Central memory CD8-positive, alpha-beta T cell (primary cell): ENCODE results near the gene CIZ1.
A peak's percentile ranks its signal among the peaks of the same experiment; 100 is the strongest.

Source experiments
- ATAC-seq: fragments of 150-1000 bp; cut with Tn5 transposase; replicated peaks from 2 replicates; pipeline ENCODE4 v1.10.0; 2022; ENCODE audit warnings: mild to moderate bottlenecking, moderate FRiP score, moderate number of reproducible peaks; ENCODE audit not compliant: poor library complexity, severe bottlenecking; ENCODE audit errors: extremely low read depth
- DNase-seq, 2 donors: peaks; one replicate each; pipeline ENCODE4 v3.0.0; 2021; ENCODE audit warnings: low spot score in 2 of 2
- H3K27ac Mint-ChIP-seq: one replicate; pipeline ENCODE4 v1.8.0; 2022; ENCODE audit warnings: low read depth, mild to moderate bottlenecking, moderate library complexity, mixed read lengths
- H3K27me3 Mint-ChIP-seq: one replicate; pipeline ENCODE4 v1.8.0; 2022; ENCODE audit warnings: mixed read lengths
- H3K36me3 Mint-ChIP-seq: one replicate; pipeline ENCODE4 v1.8.0; 2022; ENCODE audit warnings: mild to moderate bottlenecking, moderate library complexity, mixed read lengths; ENCODE audit not compliant: insufficient read depth
- H3K4me1 Mint-ChIP-seq: one replicate; pipeline ENCODE4 v1.8.0; 2022; ENCODE audit warnings: mixed read lengths
- H3K4me3 Mint-ChIP-seq: one replicate; pipeline ENCODE4 v1.8.0; 2022; ENCODE audit warnings: mild to moderate bottlenecking, moderate library complexity, mixed read lengths
- H3K9me3 Mint-ChIP-seq: one replicate; pipeline ENCODE4 v1.8.0; 2022; ENCODE audit warnings: mixed read lengths

CIZ1 gene

DNA sequence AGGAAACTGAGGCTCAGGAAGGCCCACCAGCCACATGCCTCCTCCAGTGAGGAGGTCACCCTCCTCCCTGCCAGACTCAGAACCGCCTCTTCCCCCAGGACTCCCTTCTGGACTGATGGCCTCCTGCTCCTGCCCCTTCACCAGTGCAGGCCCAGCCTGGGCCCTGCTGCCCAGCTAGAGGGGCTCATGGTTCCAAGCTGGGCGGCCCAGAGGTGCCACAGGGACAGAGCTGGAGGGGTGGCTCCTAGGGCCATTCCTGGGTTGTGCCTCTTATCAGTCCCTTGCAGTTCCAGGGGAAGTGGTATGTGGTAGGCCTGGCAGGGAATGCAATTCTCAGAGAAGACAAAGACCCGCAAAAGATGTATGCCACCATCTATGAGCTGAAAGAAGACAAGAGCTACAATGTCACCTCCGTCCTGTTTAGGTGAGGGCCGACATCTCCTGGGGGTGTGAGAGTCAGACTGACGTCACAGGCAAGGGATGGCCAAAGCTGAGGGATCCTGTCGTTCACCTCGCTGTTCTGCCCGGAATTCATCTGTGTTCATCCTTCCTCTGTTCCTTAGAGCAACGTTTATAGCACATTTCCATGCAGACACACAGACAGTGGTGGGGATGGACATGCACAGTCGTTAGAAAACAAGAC, 41.3 kb downstream of the CIZ1 start:
- no peaks in the 10 kb centered on the region for H3K27me3 Mint-ChIP-seq
- DNase-seq: no peak

DNA sequence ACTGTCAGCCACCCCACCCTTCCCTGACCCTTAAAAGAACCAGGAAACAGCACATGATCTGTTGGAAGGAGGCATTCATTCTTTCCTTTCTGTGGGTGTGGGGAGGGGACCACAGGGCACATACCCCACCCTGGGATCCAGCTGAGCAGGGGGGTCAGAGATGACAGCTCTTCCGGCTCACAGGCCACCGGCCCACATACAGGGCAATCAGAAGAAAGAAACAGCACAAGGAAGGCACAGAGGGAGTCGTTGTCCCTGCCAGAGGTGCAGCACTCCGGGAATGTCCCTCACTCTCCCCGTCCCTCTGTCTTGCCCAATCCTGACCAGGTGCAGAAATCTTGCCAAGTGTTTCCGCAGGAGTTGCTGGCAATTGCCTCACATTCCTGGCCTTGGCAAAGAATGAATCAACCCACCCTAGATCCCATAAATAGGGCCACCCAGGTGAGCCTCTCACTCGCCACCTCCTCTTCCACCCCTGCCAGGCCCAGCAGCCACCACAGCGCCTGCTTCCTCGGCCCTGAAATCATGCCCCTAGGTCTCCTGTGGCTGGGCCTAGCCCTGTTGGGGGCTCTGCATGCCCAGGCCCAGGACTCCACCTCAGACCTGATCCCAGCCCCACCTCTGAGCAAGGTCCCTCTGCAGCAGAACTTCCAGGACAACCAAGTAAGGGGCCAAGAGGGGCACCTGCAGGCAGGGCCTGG, 42.2 kb downstream of the CIZ1 start, which contains the start of gene LCN2:
TSS of gene LCN2 (plus strand) at position 453 of the 701 bp plus-strand sequence. CDS start at position 526, 73 bp downstream.
- no peaks in the 10 kb centered on the region for H3K9me3 Mint-ChIP-seq
- H3K27me3 Mint-ChIP-seq: no peaks in the 10 kb centered on the region
- DNase-seq (no peak), ATAC-seq (no peak)
- H3K4me3 Mint-ChIP-seq: no peak within 1 kb of the TSS
- no peaks in the 10 kb centered on the region for H3K4me1 Mint-ChIP-seq
- H3K36me3 Mint-ChIP-seq: peaks cover 1% of the 10 kb centered on the region
- no peak within 1 kb of the TSS for H3K27ac Mint-ChIP-seq

More for the DNA sequence above, 41.3 kb downstream of the CIZ1 start:
- Mint-ChIP-seq H3K27ac (no peak overlapping the region), H3K9me3 (no peaks in the 10 kb centered on the region), H3K4me3 (no peak overlapping the region), H3K4me1 (no peaks in the 10 kb centered on the region), H3K36me3 (peaks cover 1% of the 10 kb centered on the region)
- ATAC-seq: no peak

DNA sequence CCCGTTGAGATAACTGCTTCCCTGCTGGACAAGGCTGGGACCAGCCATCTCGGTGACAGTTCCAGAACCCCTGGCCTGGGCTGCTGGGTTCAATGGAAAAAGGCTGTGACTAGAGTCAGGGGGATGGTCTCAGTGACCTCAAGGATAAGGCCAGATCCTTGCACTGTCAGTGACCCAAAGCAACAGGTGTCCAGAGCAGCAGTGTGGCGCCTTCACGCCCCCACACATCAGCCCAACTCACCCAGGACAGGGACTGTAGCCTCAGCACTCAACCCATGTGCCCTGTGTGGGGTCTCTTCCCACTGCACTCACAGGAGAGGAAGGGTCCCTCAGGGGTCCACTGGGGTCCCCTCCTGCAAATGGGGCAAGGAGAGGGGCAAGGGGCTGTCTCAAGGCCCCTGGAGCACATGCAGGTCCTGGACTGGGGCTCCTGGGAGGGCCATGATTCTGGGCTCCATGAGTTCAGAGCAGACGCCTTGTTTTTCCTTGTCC, 42.8 kb downstream of the CIZ1 start:
- Mint-ChIP-seq H3K4me3 (no peak overlapping the region), H3K27ac (no peak overlapping the region), H3K36me3 (peaks cover 1% of the 10 kb centered on the region), H3K4me1 (no peaks in the 10 kb centered on the region), H3K27me3 (no peaks in the 10 kb centered on the region), H3K9me3 (no peaks in the 10 kb centered on the region)
- no peak for ATAC-seq
- DNase-seq: no peak

DNA sequence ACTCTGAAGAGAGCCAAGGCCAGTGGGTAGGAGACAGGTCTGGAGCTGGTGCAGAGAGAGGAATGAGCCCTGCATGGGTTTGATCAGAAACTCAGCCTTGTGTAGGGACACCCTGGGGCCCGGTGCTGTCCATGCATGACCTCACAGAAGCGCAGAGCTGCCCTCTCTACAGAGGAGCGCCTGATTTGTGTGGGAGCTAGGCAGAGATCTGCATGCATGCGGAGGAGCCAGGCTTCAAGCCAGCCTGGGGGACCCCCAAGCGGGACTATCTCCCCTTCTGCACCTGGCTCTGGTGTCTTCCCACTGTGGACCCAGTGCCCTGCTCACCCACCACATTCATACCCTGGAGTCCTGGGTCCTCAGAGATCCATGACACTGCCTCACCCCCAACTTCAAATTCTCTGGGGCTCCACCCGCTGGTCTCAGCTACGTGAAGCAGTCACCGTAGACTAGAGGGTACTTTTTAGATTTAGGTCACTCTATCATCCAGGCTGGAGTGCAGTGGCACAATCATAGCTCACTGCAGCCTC, 44.7 kb downstream of the CIZ1 start:
- peak overlapping the region; percentile 51 for H3K27ac Mint-ChIP-seq
- no peak for ATAC-seq
- no peaks in the 10 kb centered on the region for H3K27me3 Mint-ChIP-seq
- H3K36me3 Mint-ChIP-seq: no peaks in the 10 kb centered on the region
- no peaks in the 10 kb centered on the region for H3K9me3 Mint-ChIP-seq
- peaks cover 5% of the 10 kb centered on the region for H3K4me1 Mint-ChIP-seq
- no peak overlapping the region for H3K4me3 Mint-ChIP-seq
- DNase-seq: no peak

DNA sequence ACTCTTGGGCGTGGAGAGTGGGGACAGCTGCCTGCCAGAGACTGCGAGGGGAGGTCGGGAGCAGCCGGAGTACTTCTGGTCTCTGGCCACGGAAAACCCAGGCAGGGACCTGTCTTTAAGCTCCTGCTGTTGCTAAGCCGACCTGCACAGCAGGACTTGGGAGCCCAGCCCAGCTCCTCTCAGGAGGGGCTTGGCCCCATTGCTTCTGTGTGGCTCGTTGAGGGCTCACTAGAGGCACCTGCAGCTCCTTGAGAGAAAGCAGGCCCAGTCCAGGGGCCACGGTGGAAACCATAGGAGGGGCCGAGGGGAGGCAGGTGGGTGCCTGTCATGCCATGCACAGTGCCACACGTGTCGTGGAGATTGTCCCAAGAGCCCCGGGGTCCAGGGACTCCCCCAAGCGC, 45.4 kb downstream of the CIZ1 start:
- H3K4me1 Mint-ChIP-seq: peaks cover 5% of the 10 kb centered on the region
- ATAC-seq (no peak), DNase-seq (no peak)
- H3K4me3 Mint-ChIP-seq: no peak overlapping the region
- H3K27me3 Mint-ChIP-seq: no peaks in the 10 kb centered on the region
- H3K27ac Mint-ChIP-seq: no peak overlapping the region
- no peaks in the 10 kb centered on the region for H3K9me3 Mint-ChIP-seq
- H3K36me3 Mint-ChIP-seq: no peaks in the 10 kb centered on the region

DNA sequence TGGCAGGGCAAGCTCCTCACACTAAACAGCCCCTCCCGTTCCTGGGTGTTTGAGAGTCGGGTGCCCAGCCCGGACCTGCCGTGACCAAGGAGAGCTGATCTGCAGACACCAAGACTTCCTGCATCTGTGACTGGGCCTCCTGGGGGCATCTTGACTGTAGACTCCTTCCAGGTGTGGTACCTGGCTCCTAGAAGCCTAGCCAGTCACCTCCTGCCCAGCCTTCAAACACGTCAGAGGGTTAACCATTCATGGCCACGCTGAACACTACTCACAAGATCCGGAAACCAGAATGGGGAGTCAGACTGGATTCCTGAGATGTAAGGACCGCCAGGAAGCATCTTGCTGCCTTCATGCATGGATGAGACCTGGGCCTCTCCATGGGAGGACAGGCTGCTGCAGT, 45.8 kb downstream of the CIZ1 start:
- no peaks in the 10 kb centered on the region for H3K36me3 Mint-ChIP-seq
- H3K4me3 Mint-ChIP-seq: no peak overlapping the region
- H3K4me1 Mint-ChIP-seq: peaks cover 5% of the 10 kb centered on the region
- ATAC-seq (no peak), DNase-seq (no peak)
- no peaks in the 10 kb centered on the region for H3K9me3 Mint-ChIP-seq
- H3K27ac Mint-ChIP-seq: no peak overlapping the region
- no peaks in the 10 kb centered on the region for H3K27me3 Mint-ChIP-seq

DNA sequence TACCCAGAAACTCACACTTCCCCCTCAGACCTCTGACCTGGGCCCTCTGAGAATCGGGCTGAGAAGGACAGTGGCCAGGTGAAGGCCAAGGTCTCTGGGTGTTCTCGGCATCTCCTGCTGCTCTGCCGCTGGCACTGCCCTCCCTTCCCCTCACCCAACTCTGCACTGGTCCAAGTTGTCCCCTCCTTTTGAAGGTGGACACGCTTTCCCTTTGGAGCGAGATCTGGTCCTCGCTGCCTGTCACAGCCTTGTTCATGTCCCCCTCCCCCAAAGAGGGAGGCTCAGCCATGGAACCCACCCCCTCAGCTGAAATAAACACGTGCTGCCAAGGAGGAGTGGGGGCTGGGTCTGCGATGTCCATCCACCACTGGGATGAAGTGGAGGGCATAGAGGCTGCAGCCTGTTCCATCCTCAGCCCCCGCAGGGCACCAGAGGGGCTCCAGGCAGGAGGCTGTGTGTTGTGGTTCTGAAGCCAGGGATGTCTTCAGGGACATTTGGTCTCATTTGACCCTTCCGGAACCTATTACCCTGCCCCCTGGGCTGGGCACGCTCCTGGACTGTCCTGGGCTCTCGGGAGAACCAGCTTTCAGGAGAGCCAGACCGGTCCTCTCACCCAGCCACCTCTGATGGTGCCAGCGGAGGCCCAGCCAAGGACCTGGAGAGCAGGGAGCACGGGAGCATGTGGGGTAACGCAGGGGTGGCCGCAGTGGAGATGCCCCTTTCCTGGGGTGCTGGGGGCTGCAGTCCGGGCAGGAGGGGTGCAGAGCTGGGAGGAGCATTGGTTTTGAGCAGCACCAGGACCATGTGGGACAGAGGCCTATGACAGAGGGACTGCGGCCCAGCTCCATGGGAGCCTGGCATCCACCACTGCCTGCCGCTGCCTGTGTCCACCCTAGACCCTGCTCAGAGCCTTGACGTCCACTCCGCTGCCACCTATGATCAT, 46.9 kb downstream of the CIZ1 start:
- Mint-ChIP-seq H3K4me1 (peaks cover 5% of the 10 kb centered on the region), H3K27ac (no peak overlapping the region), H3K27me3 (no peaks in the 10 kb centered on the region), H3K4me3 (no peak overlapping the region), H3K9me3 (no peaks in the 10 kb centered on the region), H3K36me3 (no peaks in the 10 kb centered on the region)
- ATAC-seq: no peak
- no peak for DNase-seq

DNA sequence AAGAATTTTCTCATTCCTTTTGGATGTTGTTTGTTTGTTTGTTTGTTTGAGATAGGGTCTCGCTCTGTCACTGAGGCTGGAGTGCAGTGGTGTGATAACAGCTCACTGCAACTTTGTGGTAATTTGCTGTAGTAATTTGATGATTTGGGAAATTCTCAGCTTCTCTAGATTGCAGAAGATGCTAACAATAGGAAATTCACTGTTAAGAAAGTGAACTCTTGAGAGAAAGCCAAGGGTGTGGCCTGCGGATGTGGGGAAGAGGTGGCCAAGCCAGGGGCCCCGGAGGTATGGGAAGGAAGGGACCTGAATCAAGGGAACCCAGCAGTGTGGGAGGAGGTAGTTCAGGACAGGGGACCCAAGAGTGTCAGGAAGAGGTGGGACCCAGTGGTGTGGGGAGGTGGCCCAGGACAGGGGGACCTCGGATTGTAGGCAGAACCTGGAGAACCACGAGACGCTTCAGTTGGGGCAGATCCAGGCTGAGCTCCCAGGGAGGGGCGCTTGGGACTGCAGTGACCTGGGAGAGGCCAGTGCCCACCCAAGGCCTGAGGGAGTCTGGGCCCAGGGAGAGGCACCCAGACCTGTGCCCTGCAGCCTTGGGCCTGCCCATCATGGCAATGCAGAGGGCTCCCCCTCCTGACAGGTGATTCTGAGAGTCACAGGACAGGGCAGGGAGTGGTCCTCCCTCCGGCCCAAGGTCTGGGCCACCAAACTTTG, 47.7 kb downstream of the CIZ1 start:
- H3K36me3 Mint-ChIP-seq: no peaks in the 10 kb centered on the region
- DNase-seq: no peak
- peaks cover 5% of the 10 kb centered on the region for H3K4me1 Mint-ChIP-seq
- H3K27ac Mint-ChIP-seq: peak overlapping the region; percentile 35
- H3K27me3 Mint-ChIP-seq: no peaks in the 10 kb centered on the region
- H3K4me3 Mint-ChIP-seq: no peak overlapping the region
- no peak for ATAC-seq
- no peaks in the 10 kb centered on the region for H3K9me3 Mint-ChIP-seq

DNA sequence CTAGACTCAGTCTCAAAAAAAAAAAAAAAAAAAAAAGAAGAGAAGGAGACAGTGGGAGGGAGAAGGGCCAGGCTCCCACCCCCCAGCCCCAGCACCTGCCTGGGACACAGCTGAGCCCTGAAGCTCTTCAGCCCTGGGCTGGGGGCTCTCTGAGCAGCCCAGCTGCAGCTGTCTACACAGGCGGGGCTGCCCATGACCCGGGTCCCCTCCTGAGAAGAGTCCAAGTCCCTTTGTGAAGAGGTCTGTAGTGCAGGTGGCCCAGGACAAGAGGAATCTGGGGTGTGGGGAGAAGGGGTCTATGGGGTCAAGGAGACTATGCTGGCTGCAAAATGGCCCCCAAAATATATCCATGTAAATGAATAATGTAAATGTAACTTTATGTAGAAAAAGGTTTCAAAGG, 48.8 kb downstream of the CIZ1 start:
- Mint-ChIP-seq H3K4me1 (peaks cover 5% of the 10 kb centered on the region), H3K27me3 (no peaks in the 10 kb centered on the region), H3K9me3 (no peaks in the 10 kb centered on the region), H3K4me3 (no peak overlapping the region), H3K27ac (no peak overlapping the region), H3K36me3 (no peaks in the 10 kb centered on the region)
- ATAC-seq (no peak), DNase-seq (no peak)

DNA sequence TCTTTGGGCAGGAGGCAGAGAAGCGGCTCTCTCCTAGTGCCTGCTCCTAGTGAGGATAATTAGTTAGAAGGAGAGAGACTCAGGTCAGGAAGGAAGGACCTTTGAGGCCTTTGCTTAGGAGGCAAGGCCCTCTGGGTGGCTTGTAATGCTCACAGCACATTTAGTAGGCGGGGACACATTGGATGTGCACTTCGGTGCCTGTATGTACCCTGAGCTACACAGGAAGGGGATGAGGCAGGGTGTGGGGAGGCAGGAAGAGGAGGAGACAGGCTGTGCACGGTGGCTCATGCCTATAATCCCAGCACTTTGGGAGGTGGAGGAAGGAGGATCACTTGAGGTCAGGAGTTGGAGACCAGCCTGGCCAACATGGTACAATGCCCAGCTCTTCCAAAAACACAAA, 49.3 kb downstream of the CIZ1 start:
- H3K9me3 Mint-ChIP-seq: no peaks in the 10 kb centered on the region
- no peak for ATAC-seq
- no peaks in the 10 kb centered on the region for H3K36me3 Mint-ChIP-seq
- peaks cover 5% of the 10 kb centered on the region for H3K4me1 Mint-ChIP-seq
- H3K27me3 Mint-ChIP-seq: no peaks in the 10 kb centered on the region
- DNase-seq: no peak
- H3K27ac Mint-ChIP-seq: no peak overlapping the region
- H3K4me3 Mint-ChIP-seq: no peak overlapping the region

DNA sequence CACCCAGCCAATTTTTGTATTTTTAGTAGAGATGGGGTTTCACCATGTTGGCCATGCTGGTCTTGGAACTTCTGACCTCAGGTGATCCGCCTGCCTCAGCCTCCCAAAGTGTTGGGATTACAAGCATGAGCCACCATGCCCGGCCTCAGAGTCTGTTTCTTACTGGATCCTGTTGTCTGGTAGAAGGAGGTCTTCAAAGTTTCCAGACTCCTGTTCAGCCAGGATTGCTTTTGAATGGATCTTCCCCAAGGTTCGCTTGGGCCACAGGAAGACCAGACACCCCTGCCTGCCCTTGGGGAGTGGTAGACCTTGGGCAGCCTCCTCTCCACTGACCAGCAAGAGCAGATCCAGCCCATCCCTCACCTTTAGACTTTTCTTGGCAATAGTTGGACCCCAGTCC, 49.8 kb downstream of the CIZ1 start:
- Mint-ChIP-seq H3K27ac (no peak overlapping the region), H3K4me1 (peaks cover 5% of the 10 kb centered on the region), H3K36me3 (peaks cover 2% of the 10 kb centered on the region), H3K9me3 (no peaks in the 10 kb centered on the region), H3K27me3 (no peaks in the 10 kb centered on the region), H3K4me3 (no peak overlapping the region)
- ATAC-seq (no peak), DNase-seq (no peak)

DNA sequence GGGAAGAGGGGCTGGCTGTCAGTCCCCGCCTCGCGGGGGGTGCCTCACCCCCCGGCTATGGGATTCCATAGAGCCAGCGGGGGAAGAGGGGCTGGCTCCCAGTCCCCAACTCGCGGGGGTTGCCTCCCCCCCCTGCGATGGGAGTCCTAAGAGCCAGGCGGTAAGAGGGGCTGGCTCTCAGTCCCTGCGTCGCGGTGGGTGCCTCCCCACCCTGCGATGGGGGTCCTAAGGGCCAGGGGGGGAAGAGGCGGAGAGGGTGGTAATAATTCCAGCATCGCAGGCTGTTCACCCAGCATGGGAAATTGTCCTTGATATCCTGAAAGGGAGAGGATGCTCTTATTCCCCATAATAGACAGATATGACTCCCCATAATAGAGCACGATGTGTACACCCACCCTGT, 51.8 kb downstream of the CIZ1 start:
- no peaks in the 10 kb centered on the region for H3K9me3 Mint-ChIP-seq
- peaks cover 5% of the 10 kb centered on the region for H3K4me1 Mint-ChIP-seq
- no peak overlapping the region for H3K27ac Mint-ChIP-seq
- no peak for DNase-seq
- H3K4me3 Mint-ChIP-seq: no peak overlapping the region
- ATAC-seq: no peak
- H3K36me3 Mint-ChIP-seq: peaks cover 2% of the 10 kb centered on the region
- no peaks in the 10 kb centered on the region for H3K27me3 Mint-ChIP-seq
